Astrocyte (in vitro differentiated cells and primary cell): Measurements from ENCODE around the gene OSBPL3. TPM values are rescaled to one million over a fixed set of nuclear protein-coding genes. Genes with fewer than 3 reads are reported as not detected.

Experiments used
- DNase-seq: peaks from one replicate; pipeline ENCODE4 v3.0.0-alpha.2; 2010; ENCODE audit warnings: low read depth
- FAIRE-seq: peaks from 2 replicates; lab custom pipeline; 2011; peaks lifted over from hg19 to GRCh38; lab: Jason Lieb, UNC
- H2AFZ ChIP-seq: 2 replicates; pipeline ENCODE4 v1.6.0; 2012; ENCODE audit warnings: low read depth, low read length, inconsistent platforms
- H3K27ac ChIP-seq: 2 replicates; pipeline ENCODE4 v1.5.1; 2011; ENCODE audit warnings: low read depth, low read length, inconsistent platforms
- H3K27me3 ChIP-seq: 2 replicates; pipeline ENCODE4 v1.6.0; 2011; ENCODE audit warnings: low read length, inconsistent platforms; ENCODE audit not compliant: insufficient read depth
- H3K36me3 ChIP-seq: 2 replicates; pipeline ENCODE4 v1.5.1; 2011; ENCODE audit warnings: low read length, inconsistent platforms; ENCODE audit not compliant: insufficient read depth
- H3K4me1 ChIP-seq: 2 replicates; pipeline ENCODE4 v1.5.1; 2011; ENCODE audit warnings: low read length, inconsistent platforms; ENCODE audit not compliant: insufficient read depth
- H3K4me2 ChIP-seq: 2 replicates; pipeline ENCODE4 v1.6.0; 2012; ENCODE audit warnings: low read length, inconsistent platforms
- H3K4me3 ChIP-seq: 2 replicates; pipeline ENCODE4 v1.5.1; 2011; ENCODE audit warnings: low read depth, mild to moderate bottlenecking, low read length, inconsistent platforms; ENCODE audit not compliant: insufficient read depth
- H3K79me2 ChIP-seq: 2 replicates; pipeline ENCODE4 v1.6.0; 2012; ENCODE audit warnings: mild to moderate bottlenecking, low read length, inconsistent platforms; ENCODE audit not compliant: insufficient read depth
- H3K9ac ChIP-seq: 2 replicates; pipeline ENCODE4 v1.6.0; 2012; ENCODE audit warnings: mild to moderate bottlenecking, low read length, inconsistent platforms
- H3K9me3 ChIP-seq: 2 replicates; pipeline ENCODE4 v1.5.1; 2012; ENCODE audit warnings: low read depth, mild to moderate bottlenecking, low read length, inconsistent platforms; ENCODE audit not compliant: insufficient read depth
- H4K20me1 ChIP-seq: 2 replicates; pipeline ENCODE4 v1.6.0; 2012; ENCODE audit warnings: low read length, inconsistent platforms; ENCODE audit not compliant: insufficient read depth
- H3K27ac Mint-ChIP-seq: one replicate; pipeline ENCODE4 v1.8.0; 2021; ENCODE audit warnings: mild to moderate bottlenecking, mixed read lengths; ENCODE audit not compliant: unreplicated experiment
- H3K27me3 Mint-ChIP-seq: one replicate; pipeline ENCODE4 v1.8.0; 2021; ENCODE audit warnings: low read depth, mixed read lengths; ENCODE audit not compliant: unreplicated experiment
- H3K36me3 Mint-ChIP-seq: one replicate; pipeline ENCODE4 v1.8.0; 2021; ENCODE audit warnings: low read depth, mixed read lengths; ENCODE audit not compliant: unreplicated experiment
- H3K4me1 Mint-ChIP-seq: one replicate; pipeline ENCODE4 v1.8.0; 2021; ENCODE audit warnings: low read depth, mixed read lengths; ENCODE audit not compliant: unreplicated experiment
- H3K4me3 Mint-ChIP-seq: one replicate; pipeline ENCODE4 v1.8.0; 2021; ENCODE audit warnings: mild to moderate bottlenecking, moderate library complexity, mixed read lengths; ENCODE audit not compliant: unreplicated experiment
- H3K9me3 Mint-ChIP-seq: one replicate; pipeline ENCODE4 v1.8.0; 2021; ENCODE audit warnings: mild to moderate bottlenecking, mixed read lengths; ENCODE audit not compliant: unreplicated experiment
- CTCF ChIP-seq: IDR thresholded peaks from 2 replicates; pipeline ENCODE4 v1.5.1; 2011; ENCODE audit warnings: low read depth, mild to moderate bottlenecking, inconsistent platforms, low read length, moderate library complexity; ENCODE audit not compliant: insufficient read depth
- EZH2 ChIP-seq: IDR thresholded peaks from 2 replicates; pipeline ENCODE4 v1.6.1; 2012; ENCODE audit warnings: mild to moderate bottlenecking, low read length, inconsistent platforms; ENCODE audit not compliant: insufficient read depth
- total RNA-seq: library from RNA; stranded (reverse); gene quantifications from 2 replicates; pipeline ENCODE4 v1.2.1, GENCODE V29; 2021

Gene OSBPL3
- total RNA-seq, 1 donor from 2014 or later, result 62.9 TPM

GRCh38 chr7:24912874-24913514 lies 67.0 kb downstream of the OSBPL3 start:
- H3K4me1 Mint-ChIP-seq, result peaks cover 20% of the 10 kb centered on the region
- FAIRE-seq, result no peak

GRCh38 chr7:24912424-24912823 lies 67.6 kb downstream of the OSBPL3 start:
- H3K27ac ChIP-seq, result no peak overlapping the region
- H3K4me3 ChIP-seq, result no peak overlapping the region
- FAIRE-seq (no peak), DNase-seq (no peak)
- H3K27me3 ChIP-seq, result no peaks in the 10 kb centered on the region
- H3K4me1 ChIP-seq, result peaks cover 31% of the 10 kb centered on the region
- no peak for TF ChIP-seq EZH2
- TF ChIP-seq CTCF, result no peak
- no peak overlapping the region for H3K4me2 ChIP-seq
- no peak overlapping the region for H3K9ac ChIP-seq
- H3K27ac Mint-ChIP-seq, result no peak overlapping the region
- H3K36me3 Mint-ChIP-seq, result peaks cover 5% of the 10 kb centered on the region
- no peak overlapping the region for H3K4me3 Mint-ChIP-seq
- H4K20me1 ChIP-seq, result peaks cover 14% of the 10 kb centered on the region
- H3K9me3 Mint-ChIP-seq, result no peaks in the 10 kb centered on the region
- H2AFZ ChIP-seq, result no peak overlapping the region
- no peaks in the 10 kb centered on the region for H3K9me3 ChIP-seq
- H3K79me2 ChIP-seq, result peaks cover 80% of the 10 kb centered on the region
- no peaks in the 10 kb centered on the region for H3K36me3 ChIP-seq
- H3K4me1 Mint-ChIP-seq, result peaks cover 15% of the 10 kb centered on the region
- H3K27me3 Mint-ChIP-seq, result no peaks in the 10 kb centered on the region

More at GRCh38 chr7:24912874-24913514, 67.0 kb downstream of the OSBPL3 start:
- H3K36me3 Mint-ChIP-seq, result peaks cover 5% of the 10 kb centered on the region
- H3K36me3 ChIP-seq, result no peaks in the 10 kb centered on the region
- no peak overlapping the region for H3K4me3 ChIP-seq
- no peak overlapping the region for H3K4me2 ChIP-seq
- peaks cover 86% of the 10 kb centered on the region for H3K79me2 ChIP-seq
- H3K9ac ChIP-seq, result no peak overlapping the region
- no peaks in the 10 kb centered on the region for H3K27me3 Mint-ChIP-seq
- H3K9me3 ChIP-seq, result no peaks in the 10 kb centered on the region
- no peak for DNase-seq
- H3K27me3 ChIP-seq, result no peaks in the 10 kb centered on the region
- no peak overlapping the region for H2AFZ ChIP-seq
- peaks cover 31% of the 10 kb centered on the region for H3K4me1 ChIP-seq
- H4K20me1 ChIP-seq, result peaks cover 13% of the 10 kb centered on the region
- H3K9me3 Mint-ChIP-seq, result no peaks in the 10 kb centered on the region
- TF ChIP-seq CTCF, result no peak
- TF ChIP-seq EZH2, result no peak
- H3K27ac ChIP-seq, result no peak overlapping the region
- no peak overlapping the region for H3K4me3 Mint-ChIP-seq
- no peak overlapping the region for H3K27ac Mint-ChIP-seq

- H3K4me3 Mint-ChIP-seq, result no peak overlapping the region
- peak overlapping the region; percentile 3 for H3K4me2 ChIP-seq
- H3K4me1 Mint-ChIP-seq, result peaks cover 5% of the 10 kb centered on the region
- H3K27ac ChIP-seq, result no peak overlapping the region
- H3K79me2 ChIP-seq, result peaks cover 74% of the 10 kb centered on the region
- no peaks in the 10 kb centered on the region for H3K27me3 ChIP-seq
- no peak overlapping the region for H2AFZ ChIP-seq
- TF ChIP-seq CTCF (no peak), EZH2 (no peak)
- H3K36me3 ChIP-seq, result no peaks in the 10 kb centered on the region
- DNase-seq (peak; percentile 66), FAIRE-seq (no peak)
- no peak overlapping the region for H3K4me3 ChIP-seq
- peaks cover 5% of the 10 kb centered on the region for H3K36me3 Mint-ChIP-seq
- H3K9me3 ChIP-seq, result no peaks in the 10 kb centered on the region
- no peak overlapping the region for H3K9ac ChIP-seq
- peaks cover 17% of the 10 kb centered on the region for H4K20me1 ChIP-seq
- peaks cover 34% of the 10 kb centered on the region for H3K4me1 ChIP-seq
- no peaks in the 10 kb centered on the region for H3K9me3 Mint-ChIP-seq
- H3K27ac Mint-ChIP-seq, result no peak overlapping the region
- no peaks in the 10 kb centered on the region for H3K27me3 Mint-ChIP-seq
These were observed 68.8 kb downstream of the OSBPL3 start for GRCh38 chr7:24911213-24911603.
